CD14-positive monocyte (primary cell): ENCODE measurements around the gene G6PC2. TPM values are rescaled to one million over a fixed set of nuclear protein-coding genes. Genes with fewer than 3 reads are reported as not detected.

Experiments
- DNase-seq, 3 donors: peaks; one replicate each; pipeline ENCODE4 v3.0.0-alpha.2; 2011 to 2022
- H2AFZ ChIP-seq: 2 replicates; pipeline ENCODE4 v1.6.0; 2012; ENCODE audit warnings: mild to moderate bottlenecking, low read depth, low read length, inconsistent platforms; ENCODE audit not compliant: insufficient read depth, poor library complexity, severe bottlenecking
- H3K27ac ChIP-seq, 2 donors: 1 replicate in 1 of 2; 2 replicates in 1 of 2; pipeline ENCODE4 v1.5.1; 2012 to 2013; ENCODE audit warnings: low read length in 2 of 2, control low read depth in 1 of 2, inconsistent platforms in 1 of 2, low read depth in 1 of 2, mild to moderate bottlenecking in 1 of 2
- H3K27me3 ChIP-seq, 2 donors: one replicate each; pipeline versions ENCODE4 v1.6.0 to v1.6.1; 2011 to 2013; ENCODE audit warnings: low read length in 2 of 2; ENCODE audit not compliant: control insufficient read depth in 2 of 2, insufficient read depth in 2 of 2
- H3K36me3 ChIP-seq, 2 donors: replicated peaks in 1 of 2; 1 replicate in 1 of 2; 2 replicates in 1 of 2; pipeline versions ENCODE4 v1.5.1 to v1.6.1; 2012 to 2013; ENCODE audit warnings: low read length in 2 of 2, control low read depth in 1 of 2, inconsistent platforms in 1 of 2, mild to moderate bottlenecking in 1 of 2; ENCODE audit not compliant: insufficient read depth in 2 of 2, control insufficient read depth in 1 of 2
- H3K4me1 ChIP-seq, 2 donors: 1 replicate in 1 of 2; 2 replicates in 1 of 2; pipeline versions ENCODE4 v1.5.1 to v1.6.1; 2012 to 2013; ENCODE audit warnings: low read length in 2 of 2, control low read depth in 1 of 2, inconsistent platforms in 1 of 2, mild to moderate bottlenecking in 1 of 2, moderate library complexity in 1 of 2; ENCODE audit not compliant: insufficient read depth in 2 of 2, control insufficient read depth in 1 of 2
- H3K4me2 ChIP-seq: replicated peaks from 2 replicates; pipeline ENCODE3; 2012; ENCODE audit warnings: low read length, moderate library complexity, mild to moderate bottlenecking; ENCODE audit not compliant: poor library complexity, severe bottlenecking; ENCODE audit errors: extremely low read depth
- H3K4me3 ChIP-seq, 3 experiments: fragments of 200-600 bp in 1 of 3; sonication (generic) in 1 of 3; replicated peaks in 1 of 3; 1 replicate in 2 of 3; 2 replicates in 1 of 3; pipeline ENCODE4 v1.5.1; 2011 to 2013; ENCODE audit warnings: low read length in 3 of 3, mild to moderate bottlenecking in 3 of 3, control low read depth in 2 of 3, low read depth in 2 of 3, inconsistent platforms in 1 of 3, moderate library complexity in 1 of 3
- H3K79me2 ChIP-seq: 2 replicates; pipeline ENCODE4 v1.6.0; 2012; ENCODE audit warnings: mild to moderate bottlenecking, control low read depth, inconsistent platforms, low read length, moderate library complexity; ENCODE audit not compliant: insufficient read depth
- H3K9ac ChIP-seq: 2 replicates; pipeline ENCODE4 v1.6.0; 2017; ENCODE audit warnings: low read length, mild to moderate bottlenecking; ENCODE audit not compliant: insufficient read depth, poor library complexity, severe bottlenecking
- H3K9me3 ChIP-seq, 2 donors: replicated peaks in 1 of 2; 1 replicate in 1 of 2; 2 replicates in 1 of 2; pipeline versions ENCODE4 v1.5.1 to v1.6.1; 2012 to 2013; ENCODE audit warnings: low read length in 2 of 2, control low read depth in 1 of 2; ENCODE audit not compliant: control insufficient read depth in 1 of 2, insufficient read depth in 1 of 2
- H4K20me1 ChIP-seq: 2 replicates; pipeline ENCODE4 v1.6.0; 2012; ENCODE audit warnings: mild to moderate bottlenecking, low read length, control low read depth, moderate library complexity; ENCODE audit not compliant: insufficient read depth
- H3K27ac Mint-ChIP-seq, 7 donors: one replicate each; pipeline ENCODE4 v1.8.0; 2020; ENCODE audit warnings: mild to moderate bottlenecking in 7 of 7, mixed read lengths in 7 of 7, moderate library complexity in 6 of 7, inconsistent platforms in 2 of 7
- H3K27me3 Mint-ChIP-seq, 3 donors: one replicate each; pipeline ENCODE4 v1.8.0; 2021 to 2022; ENCODE audit warnings: low read depth in 3 of 3, mild to moderate bottlenecking in 3 of 3, mixed read lengths in 3 of 3, moderate library complexity in 3 of 3, inconsistent platforms in 1 of 3
- H3K36me3 Mint-ChIP-seq, 2 donors: one replicate each; pipeline ENCODE4 v1.8.0; 2020; ENCODE audit warnings: mixed read lengths in 2 of 2, inconsistent platforms in 1 of 2, mild to moderate bottlenecking in 1 of 2
- H3K4me1 Mint-ChIP-seq: one replicate; pipeline ENCODE4 v1.8.0; 2020; ENCODE audit warnings: mild to moderate bottlenecking, mixed read lengths
- H3K4me3 Mint-ChIP-seq, 2 donors: one replicate each; pipeline ENCODE4 v1.8.0; 2020; ENCODE audit warnings: mild to moderate bottlenecking in 2 of 2, mixed read lengths in 2 of 2, moderate library complexity in 1 of 2
- H3K9me3 Mint-ChIP-seq, 7 donors: one replicate each; pipeline ENCODE4 v1.8.0; 2020 to 2022; ENCODE audit warnings: mixed read lengths in 7 of 7, mild to moderate bottlenecking in 6 of 7, moderate library complexity in 6 of 7, inconsistent platforms in 2 of 7
- CTCF ChIP-seq: fragments of 200-600 bp; IDR thresholded peaks from one replicate; pipeline ENCODE4 v1.8.0; 2022; ENCODE audit warnings: antibody characterized with exemption, mild to moderate bottlenecking
- WGBS: methylation state at CpG from one replicate; pipeline ENCODE4 v1.1.5; 2013; ENCODE audit warnings: missing lambda C conversion rate; ENCODE audit not compliant: insufficient coverage; 5-methylcytosine and 5-hydroxymethylcytosine counted together
- intact Hi-C, 2 donors: fragments of 100-400 bp; cut with micrococcal nuclease; formaldehyde crosslinking; loops; one replicate each; pipeline versions ENCODE4 v1.15.0 to v1.15.1; 2023
- polyA plus RNA-seq, 3 donors: library from polyadenylated mRNA; depleted of rRNA in 1 of 3; unstranded in 2 of 3; stranded (reverse) in 1 of 3; fragments of 300-500 nt in 2 of 3; fragments of >200 nt in 1 of 3; fragmentation: Illumina TruSeq in 2 of 3; gene quantifications; 1 replicate in 2 of 3; 2 replicates in 1 of 3; pipeline ENCODE4 v1.2.3, GENCODE V29; 2012 to 2021

G6PC2 gene
- polyA plus RNA-seq, 3 donors: not detected

GRCh38 chr2:168897449-168897848 is 3.6 kb upstream of the G6PC2 start:
- Mint-ChIP-seq H3K36me3 (no peaks in the 10 kb centered on the region), H3K4me1 (peaks cover 8% of the 10 kb centered on the region)

GRCh38 chr2:168903888-168904287 is 2.8 kb downstream of the G6PC2 start:
- Mint-ChIP-seq H3K4me3 (no peak overlapping the region), H3K36me3 (no peaks in the 10 kb centered on the region), H3K27ac (no peak overlapping the region), H3K9me3 (no peaks in the 10 kb centered on the region), H3K4me1 (no peaks in the 10 kb centered on the region), H3K27me3 (peaks cover 0 to 2% (median 2%) of the 10 kb centered on the region in 3 donors)
- no peaks in the 10 kb centered on the region for H3K79me2 ChIP-seq
- no peaks in the 10 kb centered on the region for H3K9me3 ChIP-seq
- H3K27ac ChIP-seq: no peak overlapping the region
- H3K4me1 ChIP-seq: no peaks in the 10 kb centered on the region
- no peaks in the 10 kb centered on the region for H4K20me1 ChIP-seq
- no peak for TF ChIP-seq CTCF
- H3K4me2 ChIP-seq: no peak overlapping the region
- no peak overlapping the region for H2AFZ ChIP-seq
- no peaks in the 10 kb centered on the region for H3K36me3 ChIP-seq
- WGBS: no CpG with 5 or more reads among the region's 2 CpGs
- no peak overlapping the region for H3K4me3 ChIP-seq
- no peaks in the 10 kb centered on the region for H3K27me3 ChIP-seq
- no peak overlapping the region for H3K9ac ChIP-seq
- DNase-seq: no peak
- intact Hi-C loops: no loop called here

More at GRCh38 chr2:168897449-168897848, 3.6 kb upstream of the G6PC2 start:
- H3K4me3 ChIP-seq: no peak overlapping the region
- H3K79me2 ChIP-seq: no peaks in the 10 kb centered on the region
- H3K9ac ChIP-seq: no peak overlapping the region
- no peaks in the 10 kb centered on the region for H4K20me1 ChIP-seq
- intact Hi-C loops: no loop called here
- no peaks in the 10 kb centered on the region for H3K4me1 ChIP-seq
- no peak for TF ChIP-seq CTCF
- no CpG with 5 or more reads among the region's 1 CpG for WGBS
- Mint-ChIP-seq H3K27me3 (peaks cover 0 to 5% (median 5%) of the 10 kb centered on the region in 3 donors), H3K9me3 (no peaks in the 10 kb centered on the region), H3K4me3 (no peak overlapping the region), H3K27ac (no peak overlapping the region)
- H3K27me3 ChIP-seq: no peaks in the 10 kb centered on the region
- no peaks in the 10 kb centered on the region for H3K9me3 ChIP-seq
- no peak for DNase-seq
- no peak overlapping the region for H3K4me2 ChIP-seq
- H3K36me3 ChIP-seq: no peaks in the 10 kb centered on the region
- no peak overlapping the region for H3K27ac ChIP-seq
- no peak overlapping the region for H2AFZ ChIP-seq
